ENCODE measurements around the gene C10orf143. TPM values are rescaled to one million over a fixed set of nuclear protein-coding genes. Genes with fewer than 3 reads are reported as not detected.

Gene C10orf143
- polyA plus RNA-seq, 10 donors = 2.0 to 4.1 (median 3.3) TPM

DNA sequence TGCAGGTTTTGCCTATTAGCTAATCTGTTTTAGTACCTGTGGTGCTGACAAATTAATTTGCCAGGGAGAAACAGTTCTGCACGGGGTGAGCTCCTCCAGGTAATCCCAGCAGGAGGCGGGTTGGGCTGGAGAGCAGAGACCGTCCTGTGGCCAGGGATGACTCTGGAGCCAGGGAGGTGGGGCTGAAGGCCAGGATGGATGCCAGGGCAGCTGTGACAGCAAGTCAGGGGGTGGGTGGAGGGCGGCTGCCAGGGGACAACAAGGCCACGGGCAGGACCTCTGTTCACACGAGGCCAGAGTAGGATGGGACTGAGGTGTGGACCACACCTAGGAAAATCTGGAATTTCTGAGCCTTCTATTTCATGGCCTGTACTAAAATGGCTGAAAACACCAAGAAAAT is 48.9 kb downstream of the C10orf143 start:
- no peak for DNase-seq

DNA sequence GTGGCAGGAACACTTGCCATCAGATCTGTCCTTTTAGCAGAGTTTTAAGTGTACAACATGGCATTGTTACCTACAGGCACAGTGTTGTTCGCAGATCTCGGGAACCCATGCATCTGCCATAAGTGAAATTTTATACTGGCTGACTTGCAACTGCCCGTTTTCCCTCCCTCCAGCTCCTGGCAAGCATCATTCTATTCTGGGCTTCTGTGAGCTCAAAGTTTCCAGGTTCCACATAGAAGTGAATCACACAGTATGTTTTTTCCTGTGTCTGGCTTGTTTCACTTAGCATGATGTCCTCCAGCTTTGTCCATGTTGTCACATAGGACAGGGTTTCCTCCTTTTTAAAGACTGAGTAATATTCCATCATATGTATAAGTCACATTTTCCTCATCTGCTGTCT is 56.6 kb downstream of the C10orf143 start:
- DNase-seq = no peak

GRCh38 chr10:130053561-130053960 is 57.1 kb downstream of the C10orf143 start:
- DNase-seq = no peak

- no peak for DNase-seq
These were observed 58.4 kb downstream of the C10orf143 start for GRCh38 chr10:130052193-130052592.

- no peak for DNase-seq
These were observed 59.9 kb downstream of the C10orf143 start for GRCh38 chr10:130050721-130051120.

DNA sequence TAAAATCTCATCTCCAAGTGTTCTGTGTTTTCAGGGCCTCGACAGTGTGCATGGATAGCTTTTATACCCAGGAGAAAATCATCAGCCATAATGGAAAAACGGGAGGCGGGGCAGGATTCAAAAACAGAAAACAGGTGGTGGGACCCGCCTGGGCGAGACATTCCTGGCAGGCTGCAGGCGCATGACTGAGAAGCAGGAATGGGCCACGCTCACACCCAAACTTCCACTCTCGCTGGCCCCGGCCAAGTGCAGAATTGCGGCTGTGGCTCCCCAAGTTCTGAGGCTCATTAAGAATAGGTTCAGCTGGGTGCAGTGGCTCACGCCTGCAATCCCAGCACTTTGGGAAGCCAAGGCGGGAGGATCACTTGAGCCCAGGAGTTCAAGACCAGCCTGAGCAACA is 60.6 kb downstream of the C10orf143 start:
- DNase-seq = no peak

- no peak for DNase-seq
These were observed 61.4 kb downstream of the C10orf143 start for GRCh38 chr10:130049244-130049643.

DNA sequence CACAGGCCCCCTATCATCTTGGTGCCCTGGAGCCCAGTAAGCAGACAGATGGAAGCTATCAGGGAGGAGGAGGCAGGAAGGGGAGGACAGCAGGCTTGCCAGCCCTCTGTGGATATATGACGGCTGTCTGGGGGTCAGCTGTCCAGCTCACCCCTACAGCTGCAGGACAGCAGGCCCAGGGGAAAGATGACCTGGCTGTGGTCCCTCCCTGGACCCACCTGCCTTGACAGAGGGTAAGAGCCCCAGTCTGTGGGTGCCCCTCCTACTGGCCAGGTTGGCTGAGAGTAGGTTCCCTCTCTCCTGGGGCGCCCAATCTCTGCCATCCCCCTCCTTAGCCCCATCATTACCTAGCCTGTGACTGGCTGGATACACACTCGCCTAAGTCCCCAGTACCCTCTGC is 62.5 kb downstream of the C10orf143 start:
- no peak for DNase-seq

GRCh38 chr10:130047336-130047735 is 63.3 kb downstream of the C10orf143 start:
- no peak for DNase-seq

GRCh38 chr10:130046591-130046990 is 64.0 kb downstream of the C10orf143 start:
- no peak for DNase-seq

DNA sequence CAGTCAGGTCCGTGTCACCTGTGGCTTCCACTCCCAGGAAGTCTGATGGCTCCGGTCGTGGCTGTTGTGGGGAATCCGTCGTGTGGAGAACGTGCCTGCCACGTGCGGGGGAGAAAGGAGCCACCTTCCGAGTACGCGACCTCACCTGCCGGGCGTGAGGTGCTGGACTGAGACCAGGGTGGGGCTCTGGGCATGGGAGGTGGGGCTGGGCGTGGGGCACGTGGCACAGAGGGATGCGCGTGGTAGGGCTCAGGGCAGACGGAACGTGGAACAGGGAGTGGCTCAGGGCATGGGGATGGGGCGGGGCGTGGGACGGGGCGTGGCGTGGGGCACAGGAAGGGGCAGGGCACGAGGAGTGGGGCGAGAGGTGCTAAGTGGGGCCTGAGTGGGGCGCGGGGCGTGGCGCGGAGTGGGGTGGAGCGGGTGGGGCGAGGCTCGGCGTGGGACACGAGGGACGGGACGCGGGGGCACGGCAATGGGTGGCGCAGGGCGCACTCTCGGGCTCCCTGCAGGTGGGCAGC is 64.8 kb downstream of the C10orf143 start:
- DNase-seq = no peak

DNA sequence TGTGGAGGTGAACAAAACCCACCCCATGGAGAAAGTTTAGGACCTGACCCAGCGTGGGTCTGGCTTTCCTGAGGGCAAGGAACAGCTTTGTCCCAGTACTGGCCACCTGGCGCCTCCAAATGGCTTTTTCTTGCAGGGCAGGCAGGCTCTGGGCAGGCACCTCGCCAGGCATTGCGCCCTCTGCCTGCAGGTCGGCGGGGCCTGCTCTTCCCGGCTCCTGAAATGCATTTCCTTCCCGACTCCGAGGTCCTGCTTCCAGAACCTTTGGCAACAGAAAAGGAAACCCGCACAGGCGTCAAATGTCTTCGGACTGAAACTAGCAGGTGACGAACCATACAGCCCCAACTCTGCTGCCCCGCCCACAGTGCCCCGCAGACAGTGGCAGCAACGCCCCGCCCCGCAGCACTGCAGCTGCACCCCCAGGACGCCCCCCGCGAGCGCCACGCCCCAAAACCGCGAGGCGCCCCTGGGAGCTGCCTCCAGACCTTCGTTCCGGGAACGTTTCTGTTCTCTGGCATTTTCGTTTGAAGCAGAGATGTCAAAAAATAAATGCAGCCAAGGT is 65.5 kb downstream of the C10orf143 start:
- DNase-seq = no peak

GRCh38 chr10:130044067-130045061 is 66.3 kb downstream of the C10orf143 start:
- DNase-seq = no peak

GRCh38 chr10:130043491-130043890 is 67.1 kb downstream of the C10orf143 start:
- no peak for DNase-seq

DNA sequence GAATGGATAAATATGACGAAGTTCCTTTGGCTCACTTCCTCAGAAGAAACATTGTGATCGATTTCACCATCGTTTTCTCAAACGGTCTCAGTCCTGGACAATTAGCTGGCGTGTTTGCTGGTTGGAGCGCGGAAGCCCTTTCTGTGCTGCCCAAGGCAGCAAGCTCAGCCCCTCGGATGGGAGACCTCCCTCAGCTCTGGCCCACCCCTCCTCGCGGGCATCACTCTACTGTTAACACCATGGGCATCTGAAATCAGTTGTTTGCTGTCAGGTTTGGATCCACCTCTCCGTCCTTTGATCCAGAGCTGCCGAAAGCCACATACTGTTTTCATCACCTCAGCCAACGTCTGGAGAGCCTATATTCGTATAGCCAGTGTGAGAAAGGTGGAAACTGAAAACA is 68.2 kb downstream of the C10orf143 start:
- DNase-seq = no peak

DNA sequence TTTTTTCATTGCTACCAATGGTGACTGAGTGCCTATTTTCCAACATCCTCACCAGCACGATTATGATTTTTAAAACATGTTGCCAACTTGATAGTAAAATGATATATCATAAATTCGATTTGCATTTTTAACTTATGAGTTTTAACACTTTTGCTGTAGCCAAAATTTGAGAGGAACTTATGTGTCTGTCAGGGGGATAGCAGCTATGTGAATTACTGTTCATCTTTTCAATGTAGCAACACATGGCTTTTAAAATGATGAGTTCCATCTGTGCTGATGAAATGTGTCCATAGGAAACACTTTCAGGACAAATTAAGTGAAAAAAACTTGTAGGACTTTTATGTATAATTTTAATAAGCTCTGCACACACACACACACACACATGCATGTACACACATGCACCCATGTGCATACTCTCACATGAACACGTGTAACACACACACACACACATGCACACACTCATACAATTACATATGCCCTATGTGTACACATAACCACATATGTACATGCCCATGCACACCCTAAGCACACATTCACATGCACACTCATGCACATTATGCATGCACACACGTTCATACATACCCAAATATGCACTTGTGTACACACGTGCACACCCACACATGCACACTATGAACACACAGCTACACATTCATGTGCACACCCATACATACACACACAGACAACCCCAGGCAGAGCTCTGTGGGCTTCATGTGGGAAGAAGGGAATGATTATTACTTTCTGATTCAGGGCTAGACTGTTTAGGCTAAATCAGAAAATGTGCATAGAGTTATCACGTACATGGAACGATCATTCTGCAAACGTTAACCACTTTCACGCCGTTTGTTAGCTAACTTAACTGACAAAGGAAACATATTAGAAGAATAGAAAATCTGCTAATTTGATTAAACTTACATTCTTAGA is 68.9 kb downstream of the C10orf143 start:
- peak in 1 of 3 donors; percentile 41 for DNase-seq

DNA sequence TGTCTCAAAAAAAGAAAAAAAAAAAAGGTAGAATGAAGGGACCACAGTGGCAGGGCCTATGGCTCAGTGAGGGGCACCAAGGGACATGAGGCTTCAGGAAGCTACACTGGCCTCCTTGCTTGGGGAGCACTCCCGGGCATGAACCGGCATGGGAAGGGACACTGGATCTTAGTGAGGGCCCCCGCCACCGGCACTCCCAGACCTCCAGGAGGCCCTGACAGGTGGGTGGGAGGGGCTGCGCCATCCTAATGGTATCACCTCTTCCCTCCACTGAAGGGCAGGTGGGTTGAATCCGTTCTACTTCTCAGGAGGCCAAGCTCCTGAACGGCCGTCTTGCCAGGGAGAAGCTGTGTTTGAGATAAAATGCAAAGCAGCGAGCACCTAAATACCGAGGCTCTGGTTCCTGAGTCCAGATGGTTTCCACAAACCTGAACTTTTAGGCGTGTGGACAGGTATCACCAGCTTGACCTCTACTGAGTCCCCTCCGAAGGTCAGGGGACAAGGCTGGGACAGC is 69.8 kb downstream of the C10orf143 start:
- no peak for DNase-seq

DNA sequence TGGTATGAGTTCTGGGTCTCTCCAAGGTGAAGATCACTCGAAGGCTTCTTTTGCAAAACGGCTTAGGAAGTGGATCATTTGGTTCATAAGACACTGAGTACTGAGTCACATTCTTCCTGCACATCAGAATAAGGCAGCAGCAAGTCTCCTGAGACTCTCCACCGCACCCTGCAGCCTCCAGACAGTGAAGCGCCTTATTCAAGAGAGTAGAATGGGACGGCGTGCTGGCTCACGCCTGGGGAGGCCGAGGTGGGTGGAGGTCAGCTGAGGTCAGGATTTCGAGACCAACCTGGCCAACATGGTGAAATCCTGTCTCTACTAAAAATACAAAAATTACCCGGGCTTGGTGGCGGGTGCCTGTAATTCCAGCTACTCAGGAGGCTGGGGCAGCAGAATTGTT is 70.3 kb downstream of the C10orf143 start:
- DNase-seq = no peak

- no peak for DNase-seq
These were observed 71.5 kb downstream of the C10orf143 start for GRCh38 chr10:130039141-130039540.

DNA sequence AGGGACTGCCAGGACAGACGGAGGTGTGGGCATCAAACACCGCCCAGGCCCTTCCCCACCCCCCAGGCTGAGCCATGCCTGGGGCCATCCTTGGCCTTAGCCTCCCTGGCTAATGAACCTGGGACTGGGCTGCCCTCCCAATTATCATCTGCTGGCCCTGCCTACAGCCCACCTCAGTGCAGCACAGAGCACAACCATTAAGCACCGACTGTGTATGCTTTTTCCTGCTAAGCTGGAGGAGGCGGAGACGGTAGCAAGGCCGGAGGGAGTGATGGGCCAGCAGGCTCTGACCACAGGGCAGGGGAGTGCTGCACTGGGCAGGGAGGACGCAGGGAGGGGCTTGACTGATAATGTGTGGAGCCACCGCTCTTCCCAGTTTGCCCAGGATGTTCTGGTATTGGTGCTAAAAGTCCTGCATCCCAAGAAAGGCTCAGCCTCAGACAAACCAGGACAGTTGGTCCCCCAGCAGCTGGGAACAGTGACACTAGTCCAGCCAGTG is 72.0 kb downstream of the C10orf143 start:
- DNase-seq = no peak

DNA sequence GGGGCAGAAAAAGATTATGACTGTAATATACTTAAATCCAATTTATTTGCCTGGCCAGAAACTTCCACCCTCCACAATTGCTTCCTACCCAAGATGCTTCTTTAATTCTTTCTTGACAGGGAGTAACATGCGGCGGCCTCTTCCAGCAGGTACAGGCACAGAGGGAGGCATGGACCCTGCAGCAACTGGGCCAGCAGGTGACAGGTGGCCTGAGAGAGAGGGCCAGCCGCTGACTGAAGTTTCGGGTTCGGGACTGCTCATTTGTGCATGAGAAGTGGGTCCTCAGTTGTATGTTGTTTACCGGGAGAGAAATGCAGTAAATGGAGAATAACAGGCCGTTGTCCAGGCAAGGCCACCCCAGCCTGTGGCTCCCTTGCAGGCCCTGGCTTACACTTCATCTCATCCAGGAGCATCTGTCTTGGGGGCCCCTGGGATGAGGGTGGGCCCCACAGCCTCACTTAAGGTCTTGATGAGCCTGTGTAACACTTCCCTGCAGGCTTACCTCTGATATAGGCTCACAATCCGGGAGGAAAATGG is 72.5 kb downstream of the C10orf143 start:
- no peak for DNase-seq
